ENCODE results near the gene FAM151B.

FAM151B gene

DNA sequence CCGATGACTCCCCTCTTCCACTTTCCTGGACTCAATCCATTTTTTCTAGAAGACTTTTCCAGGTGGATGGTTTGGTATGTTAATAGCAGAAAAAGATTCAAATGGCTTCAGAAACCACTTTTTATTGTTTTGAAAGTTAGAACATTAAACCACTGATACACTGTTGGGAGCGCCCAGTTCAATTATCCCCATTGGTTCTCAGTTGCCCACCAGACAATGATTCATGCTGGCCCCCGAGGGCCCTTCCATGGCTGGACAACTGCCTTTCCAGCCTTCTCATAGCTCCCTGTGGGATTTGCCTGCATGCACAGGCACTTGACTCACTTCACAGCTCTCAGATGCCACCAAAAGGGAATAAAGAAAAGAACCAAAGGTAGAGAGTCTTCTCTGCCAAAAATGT, 103.5 kb downstream of the FAM151B start:
- DNase-seq: peak; percentile 92

DNA sequence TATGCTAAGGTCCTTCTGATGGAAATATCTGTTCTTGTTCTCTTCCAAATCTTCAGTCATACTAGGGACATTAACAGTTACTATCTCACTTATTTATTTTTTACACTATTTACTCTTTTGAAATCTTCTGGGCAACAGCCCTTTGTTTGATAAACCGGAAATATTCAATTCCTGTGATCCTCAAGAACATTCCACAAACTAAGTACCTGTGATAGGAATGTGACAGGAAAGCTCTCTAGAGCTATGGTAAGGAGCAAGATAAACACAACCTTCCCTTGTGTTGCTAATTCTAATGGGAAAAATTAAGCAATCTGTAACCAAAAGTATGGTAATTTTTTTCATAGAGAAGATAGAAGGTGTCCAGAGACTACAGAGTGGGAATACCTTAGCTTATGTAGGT, 104.2 kb downstream of the FAM151B start:
- DNase-seq: peak; percentile 45

Data from kidney glomerular epithelial cell (primary cell).